Measurements from ENCODE around the gene UROC1. TPM values are rescaled to one million over a fixed set of nuclear protein-coding genes. Genes with fewer than 3 reads are reported as not detected.

The UROC1 gene
- total and polyA plus RNA-seq, 4 donors: 0.01 to 0.21 (median 0.08) TPM

DNA sequence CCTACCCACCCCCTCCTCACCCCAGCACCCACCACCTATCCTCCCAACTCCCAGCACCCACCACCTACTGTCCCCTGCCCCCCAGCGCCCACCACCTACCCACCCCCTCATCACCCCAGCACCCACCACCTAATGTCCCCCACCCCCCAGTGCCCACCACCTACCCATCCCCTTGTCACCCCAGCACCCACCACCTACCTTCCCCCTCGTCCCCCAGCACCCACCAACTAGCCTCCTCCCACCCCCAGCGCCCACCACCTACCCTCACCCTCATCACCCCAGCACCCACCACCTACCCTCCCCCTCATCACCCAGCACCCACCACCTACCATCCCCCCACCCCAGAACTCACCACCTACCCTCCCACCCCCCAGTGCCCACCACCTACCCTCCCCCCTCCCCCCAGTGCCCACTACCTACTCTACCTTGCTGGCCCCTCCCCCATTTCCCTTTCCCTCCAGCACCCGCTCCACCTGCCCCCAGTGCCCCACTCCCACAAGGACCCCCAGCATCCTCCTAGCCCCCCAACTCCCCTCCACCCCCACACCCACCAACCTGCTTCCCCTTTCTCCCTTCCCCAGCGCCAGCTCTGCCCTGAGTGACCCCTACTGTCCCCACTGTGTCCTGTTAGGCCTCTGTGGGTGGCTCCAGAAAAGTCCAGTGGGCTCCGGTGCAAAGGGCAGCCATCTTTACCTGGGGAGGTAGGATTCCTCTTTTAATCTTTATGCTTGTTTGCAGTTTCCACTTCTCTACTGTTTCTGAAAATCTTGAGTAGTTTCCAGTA is 1.2 kb downstream of the UROC1 start:
- 67 to 84% methylated on average over 6 of the region's 6 CpGs for WGBS, 2 donors
- H3K36me3 ChIP-seq (ENCODE audit: control insufficient read depth in 4 of 4, insufficient read depth in 4 of 4, low read length in 4 of 4): no peaks in the 10 kb centered on the region
- no peaks in the 10 kb centered on the region for H3K27me3 ChIP-seq (ENCODE audit: control insufficient read depth in 3 of 3, insufficient read depth in 3 of 3, low read length in 2 of 3)
- TF ChIP-seq, protein P1, sequence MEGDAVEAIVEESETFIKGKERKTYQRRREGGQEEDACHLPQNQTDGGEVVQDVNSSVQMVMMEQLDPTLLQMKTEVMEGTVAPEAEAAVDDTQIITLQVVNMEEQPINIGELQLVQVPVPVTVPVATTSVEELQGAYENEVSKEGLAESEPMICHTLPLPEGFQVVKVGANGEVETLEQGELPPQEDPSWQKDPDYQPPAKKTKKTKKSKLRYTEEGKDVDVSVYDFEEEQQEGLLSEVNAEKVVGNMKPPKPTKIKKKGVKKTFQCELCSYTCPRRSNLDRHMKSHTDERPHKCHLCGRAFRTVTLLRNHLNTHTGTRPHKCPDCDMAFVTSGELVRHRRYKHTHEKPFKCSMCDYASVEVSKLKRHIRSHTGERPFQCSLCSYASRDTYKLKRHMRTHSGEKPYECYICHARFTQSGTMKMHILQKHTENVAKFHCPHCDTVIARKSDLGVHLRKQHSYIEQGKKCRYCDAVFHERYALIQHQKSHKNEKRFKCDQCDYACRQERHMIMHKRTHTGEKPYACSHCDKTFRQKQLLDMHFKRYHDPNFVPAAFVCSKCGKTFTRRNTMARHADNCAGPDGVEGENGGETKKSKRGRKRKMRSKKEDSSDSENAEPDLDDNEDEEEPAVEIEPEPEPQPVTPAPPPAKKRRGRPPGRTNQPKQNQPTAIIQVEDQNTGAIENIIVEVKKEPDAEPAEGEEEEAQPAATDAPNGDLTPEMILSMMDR (IDR thresholded peaks at IDR 0.05; ENCODE audit: control extremely low read depth, extremely low read depth): no peak
- H3K4me3 ChIP-seq: no peak overlapping the region
- H3K9ac ChIP-seq (ENCODE audit: insufficient read depth in 1 of 2, low read length in 2 of 2): no peak overlapping the region
- DNase-seq (no peak), ATAC-seq (ENCODE audit: insufficient read depth, low FRiP score) (no peak)
- no peak overlapping the region for H3K27ac ChIP-seq (ENCODE audit: low read depth in 1 of 2, low read length in 1 of 2)
- H3K4me1 ChIP-seq (ENCODE audit: control insufficient read depth in 5 of 5, insufficient read depth in 5 of 5, low read length in 5 of 5): no peaks in the 10 kb centered on the region
- no peaks in the 10 kb centered on the region for H3K9me3 ChIP-seq (ENCODE audit: control insufficient read depth in 4 of 4, insufficient read depth in 3 of 4, low read length in 3 of 4)

DNA sequence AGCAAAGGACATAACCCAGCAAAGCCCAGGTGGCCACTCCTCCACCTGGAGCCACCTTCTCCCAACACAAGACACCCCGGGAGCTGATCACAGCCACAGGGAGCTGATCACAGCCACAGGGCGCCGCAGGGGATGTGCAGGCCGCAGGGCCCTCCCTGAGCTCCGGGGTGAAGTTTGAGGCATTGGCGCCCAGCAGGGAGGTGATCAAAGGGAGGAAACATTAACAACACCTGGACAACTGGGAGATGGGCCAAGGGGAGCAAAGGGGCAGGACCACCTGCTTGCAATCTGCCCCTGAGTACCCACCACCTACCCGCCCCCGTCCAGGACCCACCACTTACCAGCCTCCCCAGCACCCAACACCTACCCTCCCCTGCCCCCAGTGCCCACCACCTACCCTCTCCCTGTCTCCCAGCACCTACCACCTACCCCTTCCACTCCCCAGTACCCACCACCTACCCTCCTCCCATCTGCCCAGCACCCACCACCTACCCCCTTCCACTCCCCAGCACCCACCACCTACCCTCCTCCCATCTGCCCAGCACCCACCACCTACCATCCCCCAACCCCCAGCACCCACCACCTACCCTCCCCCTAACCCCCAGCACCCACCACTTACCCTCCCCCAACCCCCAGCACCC is 2.4 kb downstream of the UROC1 start:
- DNase-seq (no peak), ATAC-seq (ENCODE audit: insufficient read depth, low FRiP score) (no peak)
- WGBS, 2 donors: 86 to 93% methylated on average over 8 of the region's 8 CpGs

DNA sequence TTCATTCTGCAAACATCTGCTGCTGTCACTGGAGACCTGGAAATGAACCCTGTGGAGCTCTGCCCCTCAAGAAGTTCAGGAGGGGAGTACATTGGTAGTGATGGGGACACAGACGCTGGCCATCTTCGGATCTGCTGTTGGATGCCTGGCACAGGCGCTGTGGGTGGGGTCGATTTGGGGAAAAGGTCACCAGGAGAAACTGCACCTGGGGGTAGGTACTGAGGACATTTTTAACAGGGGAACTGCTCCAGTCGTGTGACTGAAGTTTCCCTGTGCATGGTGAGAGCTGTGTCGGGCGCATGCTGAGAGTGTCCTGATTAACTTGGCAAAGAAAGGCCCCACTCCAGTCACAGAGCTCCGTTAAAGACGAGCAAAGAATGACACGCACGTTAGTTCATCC is 3.4 kb downstream of the UROC1 start:
- Histone ChIP-seq H3K9ac (ENCODE audit: insufficient read depth in 1 of 2, low read length in 2 of 2) (no peak overlapping the region), H3K9me3 (ENCODE audit: control insufficient read depth in 4 of 4, insufficient read depth in 3 of 4, low read length in 3 of 4) (no peaks in the 10 kb centered on the region), H3K4me1 (ENCODE audit: control insufficient read depth in 5 of 5, insufficient read depth in 5 of 5, low read length in 5 of 5) (peaks cover 0 to 11% (median 0%) of the 10 kb centered on the region in 5 donors), H3K36me3 (ENCODE audit: control insufficient read depth in 4 of 4, insufficient read depth in 4 of 4, low read length in 4 of 4) (no peaks in the 10 kb centered on the region), H3K27me3 (ENCODE audit: control insufficient read depth in 3 of 3, insufficient read depth in 3 of 3, low read length in 2 of 3) (no peaks in the 10 kb centered on the region), H3K4me3 (no peak overlapping the region), H3K27ac (ENCODE audit: low read depth in 1 of 2, low read length in 1 of 2) (no peak overlapping the region)
- DNase-seq (no peak), ATAC-seq (ENCODE audit: insufficient read depth, low FRiP score) (no peak)
- TF ChIP-seq, protein P1 (IDR thresholded peaks at IDR 0.05; ENCODE audit: control extremely low read depth, extremely low read depth): no peak
- WGBS, 2 donors: 88 to 94% methylated on average over 11 of the region's 11 CpGs

More for the DNA sequence above, 2.4 kb downstream of the UROC1 start:
- H3K27me3 ChIP-seq (ENCODE audit: control insufficient read depth in 3 of 3, insufficient read depth in 3 of 3, low read length in 2 of 3): no peaks in the 10 kb centered on the region
- TF ChIP-seq, protein P1 (IDR thresholded peaks at IDR 0.05; ENCODE audit: control extremely low read depth, extremely low read depth): no peak
- H3K4me1 ChIP-seq (ENCODE audit: control insufficient read depth in 5 of 5, insufficient read depth in 5 of 5, low read length in 5 of 5): peaks cover 0 to 6% (median 0%) of the 10 kb centered on the region in 5 donors
- H3K9me3 ChIP-seq (ENCODE audit: control insufficient read depth in 4 of 4, insufficient read depth in 3 of 4, low read length in 3 of 4): no peaks in the 10 kb centered on the region
- H3K27ac ChIP-seq (ENCODE audit: low read depth in 1 of 2, low read length in 1 of 2): no peak overlapping the region
- H3K36me3 ChIP-seq (ENCODE audit: control insufficient read depth in 4 of 4, insufficient read depth in 4 of 4, low read length in 4 of 4): no peaks in the 10 kb centered on the region
- H3K4me3 ChIP-seq: no peak overlapping the region
- no peak overlapping the region for H3K9ac ChIP-seq (ENCODE audit: insufficient read depth in 1 of 2, low read length in 2 of 2)
